NCI-H2196 (cell line): ENCODE results near the gene TMEM170A.

Experiments
- DNase-seq: peaks from one replicate; lab custom pipeline; 2025; ENCODE audit not compliant: unreplicated experiment; lab: John Stamatoyannopoulos, UW

The TMEM170A gene

GRCh38 chr16:75406943-75407342, 57.5 kb downstream of the TMEM170A start:
- no peak for DNase-seq

DNA sequence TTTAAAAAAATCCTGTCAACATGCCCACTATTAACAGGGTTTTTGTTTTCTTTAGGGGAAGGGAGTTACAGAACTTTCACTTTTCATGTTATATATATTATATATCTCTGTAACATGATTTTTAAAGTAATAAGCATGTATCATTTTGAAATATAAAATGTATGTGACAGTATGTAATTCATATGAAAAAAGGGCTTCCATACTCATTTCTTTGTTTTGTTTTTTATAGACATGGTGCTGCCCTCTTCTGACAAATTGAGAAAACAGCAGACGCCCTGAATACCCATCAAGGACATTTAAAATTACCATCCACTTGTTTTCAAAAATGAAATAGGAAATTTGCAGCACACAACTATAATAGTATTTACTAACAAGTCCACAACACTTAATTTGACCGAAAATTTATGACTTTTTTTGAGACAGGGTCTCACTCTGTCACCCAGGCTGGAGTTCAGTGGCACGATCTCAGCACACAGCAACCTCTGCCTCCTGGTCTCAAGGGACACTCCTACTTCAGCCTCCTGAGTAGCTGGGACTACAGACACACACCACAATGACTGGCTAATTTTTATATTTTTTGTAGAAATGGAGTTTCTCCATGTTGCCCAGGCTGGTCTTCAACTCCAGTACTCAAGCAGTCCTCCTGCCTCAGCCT, 61.5 kb downstream of the TMEM170A start:
- DNase-seq = no peak

DNA sequence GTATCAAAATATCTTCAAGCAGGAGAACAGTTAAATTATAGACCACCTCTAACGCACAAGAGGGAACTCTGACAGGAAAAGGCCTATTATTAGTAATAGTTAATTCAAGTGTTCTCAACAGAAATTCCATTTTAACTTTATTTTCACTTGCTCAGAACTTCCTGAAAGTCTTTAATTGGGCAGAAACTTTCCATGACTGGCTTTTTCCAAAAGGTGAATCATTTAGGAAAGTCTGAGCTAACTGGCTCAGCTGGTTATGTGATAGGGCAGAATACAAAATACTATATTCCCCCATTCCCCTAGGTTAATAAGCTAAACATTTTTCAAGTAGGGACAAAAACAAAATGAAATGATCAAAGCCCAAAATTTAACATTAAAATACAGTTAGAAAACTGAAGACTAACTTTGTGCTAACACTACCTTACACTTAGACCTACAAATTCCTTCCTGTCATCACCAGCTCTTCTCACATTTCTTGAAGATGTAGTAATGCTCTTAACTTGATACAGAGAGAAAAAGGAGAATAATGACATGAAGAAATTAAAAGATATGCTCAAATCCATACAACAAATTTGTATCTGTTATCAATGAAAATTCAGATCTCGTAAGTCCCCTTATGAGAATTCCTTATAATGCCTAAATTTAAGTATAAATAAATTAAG, 62.2 kb downstream of the TMEM170A start:
- no peak for DNase-seq

DNA sequence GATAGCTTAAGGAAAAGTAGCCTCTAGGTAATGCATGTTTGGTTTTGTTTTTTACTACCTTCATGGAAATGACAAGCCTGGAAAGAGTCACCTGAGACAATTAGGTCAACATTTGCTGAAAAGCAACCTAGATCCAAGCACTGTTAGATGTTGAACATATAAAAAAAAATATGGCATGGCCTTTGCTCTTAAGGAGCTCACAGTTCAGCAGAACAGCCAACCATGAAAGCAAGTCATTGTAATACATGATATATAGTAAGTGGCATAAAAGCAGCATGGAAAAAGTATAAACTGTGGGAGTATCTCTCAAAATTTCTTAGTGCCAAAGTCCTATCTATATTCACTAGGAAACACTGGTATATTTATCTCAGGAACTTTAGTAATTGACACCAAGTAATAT, 62.8 kb downstream of the TMEM170A start:
- no peak for DNase-seq

DNA sequence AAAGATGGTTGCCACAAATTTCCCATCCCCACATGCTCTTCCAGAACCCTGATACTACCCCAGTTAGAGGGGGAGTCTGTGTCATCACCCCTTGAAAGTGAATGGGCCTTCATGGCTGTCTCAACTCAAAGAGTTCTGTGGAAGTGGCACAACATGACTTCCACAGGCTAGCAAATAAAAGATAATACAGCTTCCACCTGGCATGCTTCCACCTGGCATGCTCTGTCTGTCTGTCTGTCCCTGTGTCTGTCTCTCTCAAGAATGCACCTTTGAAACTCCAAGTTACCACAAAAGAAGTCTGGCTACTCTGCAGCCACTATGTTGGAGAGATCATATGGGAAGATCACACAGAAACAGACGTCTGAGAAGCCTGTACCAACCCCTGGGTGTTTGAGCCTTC, 66.2 kb downstream of the TMEM170A start:
- DNase-seq = no peak

DNA sequence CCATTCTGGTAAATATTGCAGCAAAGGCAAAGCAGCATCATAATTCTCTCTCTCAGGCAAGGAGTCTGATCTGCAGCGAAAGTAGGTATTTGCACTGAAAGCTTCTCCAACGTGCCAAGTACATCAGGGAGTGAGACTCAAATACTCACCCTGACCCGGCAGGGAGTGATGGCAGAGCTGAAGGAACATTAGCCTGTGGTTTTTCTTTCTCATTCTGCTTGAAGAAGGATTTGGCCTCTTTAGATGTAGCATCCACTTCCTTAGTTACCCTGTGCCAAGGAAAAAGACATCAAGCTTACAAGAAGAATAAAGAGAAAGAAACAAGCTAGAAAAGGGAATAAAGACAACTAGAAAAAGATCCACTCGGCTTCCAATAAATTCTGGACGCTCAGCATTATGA, 69.5 kb downstream of the TMEM170A start:
- DNase-seq = no peak
